Gastroesophageal sphincter (tissue), 4 donors: ENCODE data around the gene ATP4B. TPM values are rescaled to one million over a fixed set of nuclear protein-coding genes. Genes with fewer than 3 reads are reported as not detected.

ENCODE experiments used
- ATAC-seq: fragments of 150-250 bp; one replicate; pipeline ENCODE4 v1.9.1; 2016; ENCODE audit warnings: mild to moderate bottlenecking, moderate library complexity
- H3K27ac ChIP-seq, 4 donors: fragments of 200-600 bp; sonication (generic) in 3 of 4; 1 replicate in 3 of 4; 2 replicates in 1 of 4; pipeline ENCODE4 v1.5.1; 2016 to 2019
- H3K27me3 ChIP-seq: fragments of 200-600 bp; sonication (generic); one replicate; pipeline ENCODE4 v1.5.1; 2019
- H3K36me3 ChIP-seq, 2 donors: fragments of 200-600 bp; sonication (generic); one replicate each; pipeline ENCODE4 v1.5.1; 2019; ENCODE audit warnings: control low read depth in 1 of 2
- H3K4me1 ChIP-seq, 3 donors: fragments of 200-600 bp; sonication (generic); 1 replicate in 2 of 3; 2 replicates in 1 of 3; pipeline ENCODE4 v1.5.1; 2016 to 2019; ENCODE audit warnings: control low read depth in 2 of 3
- H3K4me3 ChIP-seq, 2 donors: fragments of 200-600 bp; sonication (generic); one replicate each; pipeline ENCODE4 v1.5.1; 2019; ENCODE audit warnings: mild to moderate bottlenecking in 1 of 2, moderate library complexity in 1 of 2
- H3K9me3 ChIP-seq, 3 donors: fragments of 200-600 bp; sonication (generic); one replicate each; pipeline ENCODE4 v1.5.1; 2017 to 2019; ENCODE audit warnings: control low read depth in 2 of 3
- CTCF ChIP-seq, 4 experiments: fragments of 200-600 bp in 2 of 4; fragments of 450-650 bp in 2 of 4; sonication (generic) in 1 of 4; IDR thresholded peaks; one replicate each; pipeline ENCODE4 v1.5.1; 2017 to 2019; ENCODE audit warnings: antibody characterized with exemption in 4 of 4, mild to moderate bottlenecking in 2 of 4, moderate library complexity in 2 of 4
- EP300 ChIP-seq: sonication (generic); formaldehyde crosslinking; IDR thresholded peaks from one replicate; pipeline ENCODE4 v1.6.1; 2017; ENCODE audit warnings: antibody characterized with exemption, mild to moderate bottlenecking
- POLR2A ChIP-seq, 2 donors: fragments of 450-650 bp; IDR thresholded peaks; one replicate each; pipeline ENCODE4 v1.6.1; 2017; ENCODE audit warnings: antibody characterized with exemption in 2 of 2, mild to moderate bottlenecking in 2 of 2, moderate library complexity in 1 of 2
- POLR2AphosphoS5 ChIP-seq: sonication (generic); formaldehyde crosslinking; IDR thresholded peaks from one replicate; pipeline ENCODE4 v1.6.1; 2017; ENCODE audit warnings: antibody characterized with exemption
- WGBS, 2 donors: methylation state at CpG; one replicate each; pipeline ENCODE4 v1.1.5; 2018; ENCODE audit warnings: low coverage in 1 of 2; 5-methylcytosine and 5-hydroxymethylcytosine counted together
- total RNA-seq, 4 donors: library from RNA; depleted of rRNA; stranded (reverse); fragments of >200 nt; gene quantifications; one replicate each; pipeline ENCODE4 v1.1.0, GENCODE V29; 2016

The ATP4B gene
- total RNA-seq, 4 donors from 2014 or later: not detected

- TF ChIP-seq POLR2A (IDR thresholded peaks at IDR 0.05) (no peak), CTCF (IDR thresholded peaks at IDR 0.05) (no peak), EP300 (no peak)
- ATAC-seq: no peak
These were observed 5.9 kb upstream of the ATP4B start for GRCh38 chr13:113663934-113664333.

GRCh38 chr13:113661509-113661908 is 3.5 kb upstream of the ATP4B start:
- ATAC-seq: no peak
- H3K4me3 ChIP-seq: no peak overlapping the region
- no peak overlapping the region for H3K27ac ChIP-seq
- no peaks in the 10 kb centered on the region for H3K36me3 ChIP-seq
- no peak for TF ChIP-seq CTCF (IDR thresholded peaks at IDR 0.05)
- no peak for TF ChIP-seq POLR2AphosphoS5
- TF ChIP-seq POLR2A (IDR thresholded peaks at IDR 0.05): no peak
- no peak for TF ChIP-seq EP300
- 93 to 96% methylated on average over 2 of the region's 2 CpGs for WGBS, 2 donors
- no peaks in the 10 kb centered on the region for H3K4me1 ChIP-seq
- peaks cover 7% of the 10 kb centered on the region for H3K27me3 ChIP-seq
- peaks cover 0 to 20% (median 0%) of the 10 kb centered on the region in 3 donors for H3K9me3 ChIP-seq

More at GRCh38 chr13:113663934-113664333, 5.9 kb upstream of the ATP4B start:
- Histone ChIP-seq H3K4me3 (no peak overlapping the region), H3K27ac (no peak overlapping the region), H3K9me3 (peaks cover 0 to 20% (median 0%) of the 10 kb centered on the region in 3 donors), H3K27me3 (peaks cover 7% of the 10 kb centered on the region), H3K4me1 (no peaks in the 10 kb centered on the region), H3K36me3 (no peaks in the 10 kb centered on the region)
- 58% methylated on average over 15 of the region's 15 CpGs; no CpG with 5 or more reads in 1 of the 2 donors for WGBS, 2 donors

- 67 to 72% methylated on average over 1 to 2 of the region's 3 CpGs for WGBS, 2 donors
- Histone ChIP-seq H3K27me3 (peaks cover under 1% of the 10 kb centered on the region), H3K4me1 (no peaks in the 10 kb centered on the region), H3K4me3 (no peak overlapping the region), H3K27ac (no peak overlapping the region), H3K36me3 (no peaks in the 10 kb centered on the region), H3K9me3 (peaks cover 0 to 20% (median 0%) of the 10 kb centered on the region in 3 donors)
- no peak for ATAC-seq
- TF ChIP-seq CTCF (IDR thresholded peaks at IDR 0.05) (no peak), EP300 (no peak), POLR2A (IDR thresholded peaks at IDR 0.05) (no peak)
These were observed 2.1 kb upstream of the ATP4B start for GRCh38 chr13:113660066-113660465.

- Histone ChIP-seq H3K4me3 (no peak overlapping the region), H3K27ac (no peak overlapping the region), H3K36me3 (no peaks in the 10 kb centered on the region), H3K9me3 (peaks cover 0 to 20% (median 0%) of the 10 kb centered on the region in 3 donors), H3K27me3 (no peaks in the 10 kb centered on the region), H3K4me1 (no peaks in the 10 kb centered on the region)
- ATAC-seq: no peak
- no peak for TF ChIP-seq EP300
- no peak for TF ChIP-seq POLR2AphosphoS5
- no peak for TF ChIP-seq POLR2A (IDR thresholded peaks at IDR 0.05)
- no peak for TF ChIP-seq CTCF (IDR thresholded peaks at IDR 0.05)
- WGBS, 2 donors: 85 to 99% methylated on average over 5 to 8 of the region's 8 CpGs
These were observed 1.3 kb upstream of the ATP4B start for GRCh38 chr13:113659337-113659736.

- Histone ChIP-seq H3K9me3 (peaks cover 0 to 20% (median 0%) of the 10 kb centered on the region in 3 donors), H3K27ac (no peak overlapping the region), H3K27me3 (no peaks in the 10 kb centered on the region), H3K4me1 (no peaks in the 10 kb centered on the region), H3K4me3 (no peak overlapping the region), H3K36me3 (no peaks in the 10 kb centered on the region)
- ATAC-seq: no peak
- TF ChIP-seq POLR2A (IDR thresholded peaks at IDR 0.05): no peak
- TF ChIP-seq POLR2AphosphoS5: no peak
- TF ChIP-seq CTCF (IDR thresholded peaks at IDR 0.05): no peak
- TF ChIP-seq EP300: no peak
- WGBS, 2 donors: no CpG with 5 or more reads among the region's 14 CpGs
These were observed 838 bp upstream of the ATP4B start for GRCh38 chr13:113658836-113659235.
